LNCAP (cell line): ENCODE results near the gene BDH1.

Experiments used
- TF ChIP-seq, protein P1 (sequence below): fragments of 450-650 bp; IDR thresholded peaks from 2 replicates; pipeline ENCODE4 v1.5.1; 2017; ENCODE audit warnings: mild to moderate bottlenecking

BDH1 gene

DNA sequence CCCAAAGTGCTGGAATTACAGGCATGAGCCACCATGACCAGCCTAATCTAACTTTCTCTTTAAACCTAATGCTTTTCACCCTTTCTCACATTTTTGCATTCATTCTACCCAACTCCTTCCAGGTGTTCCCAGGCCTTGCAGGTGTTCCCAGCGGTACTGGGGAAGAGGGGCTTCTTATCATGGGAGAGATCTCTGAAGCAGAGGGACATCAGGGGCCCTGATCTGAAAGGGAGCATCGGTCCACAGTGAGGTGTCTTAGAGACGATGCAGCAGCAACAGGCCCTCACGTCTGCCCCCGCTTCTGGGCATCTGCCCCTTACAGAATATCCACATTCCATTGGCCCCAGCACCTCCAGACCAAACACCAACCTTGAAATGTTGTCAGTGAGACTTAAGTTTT, 29.0 kb upstream of the BDH1 start:
- TF ChIP-seq, protein P1, sequence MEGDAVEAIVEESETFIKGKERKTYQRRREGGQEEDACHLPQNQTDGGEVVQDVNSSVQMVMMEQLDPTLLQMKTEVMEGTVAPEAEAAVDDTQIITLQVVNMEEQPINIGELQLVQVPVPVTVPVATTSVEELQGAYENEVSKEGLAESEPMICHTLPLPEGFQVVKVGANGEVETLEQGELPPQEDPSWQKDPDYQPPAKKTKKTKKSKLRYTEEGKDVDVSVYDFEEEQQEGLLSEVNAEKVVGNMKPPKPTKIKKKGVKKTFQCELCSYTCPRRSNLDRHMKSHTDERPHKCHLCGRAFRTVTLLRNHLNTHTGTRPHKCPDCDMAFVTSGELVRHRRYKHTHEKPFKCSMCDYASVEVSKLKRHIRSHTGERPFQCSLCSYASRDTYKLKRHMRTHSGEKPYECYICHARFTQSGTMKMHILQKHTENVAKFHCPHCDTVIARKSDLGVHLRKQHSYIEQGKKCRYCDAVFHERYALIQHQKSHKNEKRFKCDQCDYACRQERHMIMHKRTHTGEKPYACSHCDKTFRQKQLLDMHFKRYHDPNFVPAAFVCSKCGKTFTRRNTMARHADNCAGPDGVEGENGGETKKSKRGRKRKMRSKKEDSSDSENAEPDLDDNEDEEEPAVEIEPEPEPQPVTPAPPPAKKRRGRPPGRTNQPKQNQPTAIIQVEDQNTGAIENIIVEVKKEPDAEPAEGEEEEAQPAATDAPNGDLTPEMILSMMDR, result no peak

DNA sequence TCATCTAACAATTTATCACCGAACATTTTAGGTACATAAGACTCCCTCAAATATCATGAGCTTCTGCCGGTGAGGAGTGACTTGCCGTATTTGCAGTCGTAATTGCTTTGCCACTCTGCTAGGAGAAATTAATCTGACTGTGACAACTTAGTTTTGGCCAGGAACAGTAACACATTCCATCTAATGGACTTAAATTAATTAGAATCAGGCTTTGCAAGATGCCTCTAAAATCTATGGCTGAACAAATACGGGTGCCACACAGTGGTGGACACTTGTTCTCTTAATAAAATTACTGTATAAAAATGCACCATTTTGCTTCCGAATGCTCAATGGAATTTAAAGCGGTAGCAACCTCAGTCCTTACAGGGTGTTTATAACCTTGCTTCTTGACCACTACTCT, 27.6 kb upstream of the BDH1 start:
- TF ChIP-seq, protein P1, result no peak

DNA sequence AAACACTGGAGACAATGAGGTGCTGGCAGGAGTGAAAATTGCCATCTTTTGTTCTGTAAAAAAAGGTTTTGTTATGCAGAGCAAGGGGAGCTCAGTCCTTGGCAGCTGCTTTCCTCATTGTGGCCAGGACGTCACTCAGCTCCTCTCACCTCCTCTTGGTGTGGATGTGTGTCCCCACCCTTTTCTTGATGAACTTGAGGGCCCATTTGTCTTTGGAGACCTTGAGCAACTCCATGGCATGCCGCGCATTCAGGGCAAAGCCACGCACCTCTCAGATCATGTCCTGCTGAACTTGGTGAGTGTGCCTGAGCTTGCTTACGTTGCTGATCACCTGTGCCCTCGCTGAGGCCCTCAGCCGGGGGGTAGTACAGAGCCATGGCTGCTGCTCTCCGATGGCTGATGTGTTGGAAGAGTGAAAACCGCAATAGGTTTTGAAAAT, 24.5 kb upstream of the BDH1 start:
- TF ChIP-seq, protein P1, result no peak

DNA sequence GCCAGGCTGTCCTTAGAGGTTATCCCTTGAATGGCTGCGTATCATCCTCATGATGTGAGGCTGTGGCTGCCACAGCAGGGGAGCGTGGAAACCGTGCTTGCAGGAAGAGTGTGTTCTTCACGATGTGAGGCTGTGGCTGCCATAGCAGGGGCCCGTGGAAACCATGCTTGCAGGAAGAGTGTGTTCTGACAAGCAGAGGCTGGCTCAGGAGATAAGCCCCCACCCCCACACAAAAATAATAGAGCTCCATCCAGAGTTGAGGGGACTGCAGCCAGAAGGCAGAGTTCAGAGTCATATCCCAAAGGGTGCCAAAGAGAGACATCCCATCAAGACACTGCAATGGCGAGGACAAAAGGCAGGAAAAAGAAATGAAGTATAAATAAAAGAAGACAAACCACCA, 22.6 kb upstream of the BDH1 start:
- TF ChIP-seq, protein P1, result no peak

DNA sequence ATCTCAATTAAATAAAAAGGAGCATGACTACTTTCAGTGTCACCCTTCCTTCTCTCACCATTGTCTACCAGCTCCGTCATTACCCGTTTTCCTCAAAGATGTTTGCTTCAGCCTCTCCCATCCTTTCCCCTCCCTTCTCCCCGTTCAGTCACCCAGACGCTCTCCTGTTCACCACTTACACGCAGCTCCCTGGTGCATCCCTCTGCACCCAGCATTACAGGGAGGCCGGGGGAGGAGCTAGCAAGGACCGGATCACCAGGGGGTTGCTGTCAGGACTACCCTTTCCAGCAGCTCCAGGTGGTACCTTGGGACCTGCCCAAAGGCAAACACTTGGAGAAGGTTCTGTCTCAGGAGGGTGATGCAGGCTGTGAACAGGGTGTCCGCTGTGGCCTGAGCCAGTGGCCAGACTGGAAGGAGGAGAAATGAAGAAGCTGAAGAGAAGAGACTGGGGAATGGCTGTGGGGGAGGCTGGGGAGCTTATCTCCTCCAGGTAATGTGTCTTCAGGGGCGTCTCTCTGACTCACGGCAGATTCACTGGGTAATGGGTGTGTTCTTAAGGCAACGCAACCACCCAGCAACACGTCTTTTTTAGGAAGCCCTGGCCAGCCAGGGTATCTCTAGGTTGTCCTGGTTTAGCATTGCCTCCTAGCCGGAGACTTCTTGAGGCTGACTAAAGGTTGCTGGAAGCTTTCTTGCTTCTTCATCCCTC, 21.8 kb upstream of the BDH1 start:
- TF ChIP-seq, protein P1, result no peak

DNA sequence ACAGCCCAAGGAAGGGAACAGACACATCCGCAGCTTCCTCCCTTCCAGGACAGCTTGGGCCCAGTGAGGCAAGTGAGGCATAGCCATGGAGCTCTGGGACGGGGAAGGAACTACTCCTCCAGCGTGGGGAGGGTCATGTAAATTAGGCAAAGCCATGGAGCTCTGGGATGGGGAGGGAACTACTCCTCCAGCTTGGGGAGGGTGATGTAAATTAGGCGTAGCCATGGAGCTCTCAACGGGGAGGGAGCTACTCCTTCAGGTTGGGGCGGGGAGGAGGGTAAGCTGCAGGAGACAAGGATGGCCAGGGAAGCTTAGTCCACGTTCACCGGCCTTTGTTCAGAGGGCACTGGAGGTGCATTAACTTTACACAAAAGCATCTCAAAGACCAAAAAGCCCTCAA, 21.1 kb upstream of the BDH1 start:
- TF ChIP-seq, protein P1, result no peak

DNA sequence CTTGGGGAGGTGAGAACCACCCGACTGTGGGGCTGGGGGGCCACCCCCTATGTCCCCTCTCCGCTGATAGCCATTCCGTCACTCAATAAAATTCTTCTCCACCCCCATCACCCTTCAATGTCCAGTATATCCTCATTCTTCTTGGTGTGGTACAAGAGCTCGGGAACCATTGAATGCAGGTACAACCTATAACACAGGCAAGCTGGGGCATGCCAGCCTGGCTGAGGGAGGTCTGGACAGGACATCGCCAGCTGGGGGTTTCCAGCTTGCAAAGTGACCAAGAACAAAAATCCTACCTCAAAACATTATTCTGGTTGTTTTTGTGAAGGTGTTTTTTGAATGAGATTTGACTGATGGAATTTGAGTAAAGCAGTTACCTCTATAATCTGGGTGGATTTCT, 19.6 kb upstream of the BDH1 start:
- TF ChIP-seq, protein P1, result no peak
